HCT116 (cell line): Measurements from ENCODE around the gene TNFRSF17. TPM values are rescaled to one million over a fixed set of nuclear protein-coding genes. Genes with fewer than 3 reads are reported as not detected.

Experiments used
- ATAC-seq: fragments of 200-7000 bp; cut with Tn5 transposase; 2 replicates; pipeline ENCODE4 v1.9.1; 2020; ENCODE audit warnings: mild to moderate bottlenecking, moderate library complexity
- BruUV-seq: library from RNA; stranded (reverse); fragments of 400-500 nt; replicated peaks from 2 replicates; lab custom pipeline; 2021; lab: Mats Ljungman, UMichigan
- CTCF ChIA-PET: fragments of 300-600 bp; sonication (Branson Sonifier 250); formaldehyde crosslinking; loops from one replicate; lab custom pipeline; 2021; ENCODE audit warnings: antibody characterized with exemption; lab: Charles Lee
- POLR2A ChIA-PET: fragments of 300-600, 350-600 bp; sonication (Branson Sonifier 250); formaldehyde crosslinking; loops from one replicate; lab custom pipeline; 2021; ENCODE audit warnings: antibody characterized with exemption; lab: Charles Lee
- RAD21 ChIA-PET, 2 experiments: fragments of 300-600 bp; sonication (Branson Sonifier 250); formaldehyde crosslinking; loops; one replicate each; lab custom pipeline; 2023; ENCODE audit warnings: low total read pairs in 2 of 2; ENCODE audit not compliant: uncharacterized antibody in 2 of 2, unreplicated experiment in 2 of 2, low non-redundant PET in 1 of 2; lab: Charles Lee
- DNase-seq: peaks from one replicate; pipeline ENCODE4 v3.0.0-alpha.2; 2010; ENCODE audit warnings: low read depth, low spot score
- H2AFZ ChIP-seq: fragments of 200-600 bp; shearing (Covaris generic), sonication (generic); 2 replicates; pipeline ENCODE4 v1.6.1; 2017; ENCODE audit warnings: low read depth, mixed run types, mixed read lengths, antibody characterized with exemption, low read length; ENCODE audit not compliant: poor library complexity, severe bottlenecking
- H3K27ac ChIP-seq: 2 replicates; pipeline ENCODE4 v1.5.1; 2012; ENCODE audit warnings: low read depth, low read length
- H3K27me3 ChIP-seq: fragments of 200-600 bp; sonication (generic); 2 replicates; pipeline ENCODE4 v1.6.1; 2016; ENCODE audit warnings: mixed run types, low read length, mixed read lengths; ENCODE audit not compliant: insufficient read depth
- H3K36me3 ChIP-seq, 2 experiments: fragments of 200-500 bp in 1 of 2; fragments of 200-600 bp in 1 of 2; sonication (Bioruptor generic) in 1 of 2; sonication (generic) in 1 of 2; 2 replicates each; pipeline versions ENCODE4 v1.5.1 to v1.6.1; 2014 to 2016; ENCODE audit warnings: low read length in 2 of 2, inconsistent platforms in 1 of 2, mixed read lengths in 1 of 2, mixed run types in 1 of 2; ENCODE audit not compliant: insufficient read depth in 2 of 2, control insufficient read depth in 1 of 2
- H3K4me1 ChIP-seq, 2 experiments: fragments of 200-600 bp in 1 of 2; sonication (generic) in 1 of 2; 2 replicates each; pipeline versions ENCODE4 v1.5.1 to v1.6.1; 2012 to 2017; ENCODE audit warnings: low read length in 2 of 2, inconsistent platforms in 1 of 2, mild to moderate bottlenecking in 1 of 2, mixed read lengths in 1 of 2, mixed run types in 1 of 2, moderate library complexity in 1 of 2; ENCODE audit not compliant: insufficient read depth in 2 of 2, control insufficient read depth in 1 of 2
- H3K4me2 ChIP-seq: fragments of 200-600 bp; sonication (generic); 2 replicates; pipeline ENCODE4 v1.6.1; 2017; ENCODE audit warnings: mixed run types, low read length, mixed read lengths
- H3K4me3 ChIP-seq, 2 experiments: fragments of 200-600 bp in 1 of 2; sonication (generic) in 1 of 2; replicated peaks in 1 of 2; 2 replicates each; pipeline ENCODE4 v1.5.1; 2011 to 2016; ENCODE audit warnings: low read length in 2 of 2, control low read depth in 1 of 2, low read depth in 1 of 2, mild to moderate bottlenecking in 1 of 2, mixed read lengths in 1 of 2, mixed run types in 1 of 2
- H3K79me2 ChIP-seq: fragments of 200-600 bp; sonication (generic); 2 replicates; pipeline ENCODE4 v1.6.1; 2017; ENCODE audit warnings: mild to moderate bottlenecking, mixed run types, low read length, moderate library complexity, mixed read lengths; ENCODE audit not compliant: insufficient read depth
- H3K9ac ChIP-seq: fragments of 200-600 bp; sonication (generic); 2 replicates; pipeline ENCODE4 v1.6.1; 2016; ENCODE audit warnings: low read length, mixed read lengths
- H3K9me2 ChIP-seq: fragments of 200-600 bp; sonication (generic), shearing (Covaris generic); 2 replicates; pipeline ENCODE4 v1.6.1; 2017; ENCODE audit warnings: mixed run types, mild to moderate bottlenecking, moderate library complexity; ENCODE audit not compliant: insufficient read depth
- H3K9me3 ChIP-seq, 2 experiments: fragments of 200-500 bp in 1 of 2; fragments of 200-600 bp in 1 of 2; sonication (Bioruptor generic) in 1 of 2; sonication (generic) in 1 of 2; 2 replicates each; pipeline ENCODE4 v1.6.1; 2014 to 2017; ENCODE audit warnings: low read length in 2 of 2, mixed read lengths in 2 of 2, inconsistent platforms in 1 of 2, low read depth in 1 of 2, mild to moderate bottlenecking in 1 of 2, mixed run types in 1 of 2, moderate library complexity in 1 of 2; ENCODE audit not compliant: control insufficient read depth in 1 of 2, insufficient read depth in 1 of 2
- H4K20me1 ChIP-seq: fragments of 200-600 bp; sonication (generic), shearing (Covaris generic); 2 replicates; pipeline ENCODE4 v1.6.1; 2017; ENCODE audit warnings: mixed run types, mild to moderate bottlenecking, moderate library complexity; ENCODE audit not compliant: insufficient read depth
- ATF3 ChIP-seq: IDR thresholded peaks from 2 replicates; pipeline ENCODE4 v1.6.1; 2012
- CBX3 ChIP-seq: IDR thresholded peaks from 2 replicates; pipeline ENCODE4 v1.6.1; 2012; ENCODE audit warnings: low read depth
- CEBPB ChIP-seq: IDR thresholded peaks from 2 replicates; pipeline ENCODE4 v1.6.1; 2012; ENCODE audit warnings: low read depth
- EGR1 ChIP-seq: IDR thresholded peaks from 2 replicates; pipeline ENCODE4 v1.6.1; 2012; ENCODE audit warnings: low read depth
- EZH2 ChIP-seq: fragments of 200-600 bp; sonication (generic); IDR thresholded peaks from 2 replicates; pipeline ENCODE4 v1.6.1; 2017; ENCODE audit warnings: antibody characterized with exemption, mixed run types
- EZH2phosphoT487 ChIP-seq: fragments of 200-600 bp; IDR thresholded peaks from 2 replicates; pipeline ENCODE4 v1.6.1; 2018; ENCODE audit warnings: antibody characterized with exemption, borderline replicate concordance
- FOSL1 ChIP-seq: IDR thresholded peaks from 2 replicates; pipeline ENCODE4 v1.6.1; 2012; ENCODE audit warnings: low read depth
- POLR2A ChIP-seq: IDR thresholded peaks from 2 replicates; pipeline ENCODE4 v1.7.0; 2011; ENCODE audit warnings: borderline replicate concordance; ENCODE audit not compliant: insufficient read depth, insufficient read length; ENCODE audit errors: extremely low read depth
- POLR2AphosphoS5 ChIP-seq: IDR thresholded peaks from 2 replicates; pipeline ENCODE4 v1.6.1; 2011; ENCODE audit warnings: mild to moderate bottlenecking, low read depth, low read length, moderate library complexity
- RAD21 ChIP-seq: IDR thresholded peaks from 2 replicates; pipeline ENCODE4 v1.6.1; 2012; ENCODE audit warnings: low read depth, mild to moderate bottlenecking
- SIN3A ChIP-seq: IDR thresholded peaks from 2 replicates; pipeline ENCODE4 v1.6.1; 2012; ENCODE audit warnings: low read depth
- SRF ChIP-seq: IDR thresholded peaks from 2 replicates; pipeline ENCODE4 v1.6.1; 2012; ENCODE audit warnings: low read depth
- TCF7L2 ChIP-seq: IDR thresholded peaks from 2 replicates; pipeline ENCODE4 v1.7.0; 2011; ENCODE audit warnings: borderline replicate concordance, inconsistent platforms; ENCODE audit not compliant: insufficient read depth, insufficient read length; ENCODE audit errors: extremely low read depth
- YY1 ChIP-seq: IDR thresholded peaks from 2 replicates; pipeline ENCODE4 v1.6.1; 2011; ENCODE audit warnings: low read length, low read depth, moderate library complexity, mild to moderate bottlenecking; ENCODE audit not compliant: insufficient replicate concordance; ENCODE audit errors: extremely low read depth
- ZFX ChIP-seq: fragments of 450-650 bp; IDR thresholded peaks from 2 replicates; pipeline ENCODE4 v1.6.1; 2017
- ZNF274 ChIP-seq: fragments of 200-500 bp; sonication (Bioruptor generic); IDR thresholded peaks from 2 replicates; pipeline ENCODE4 v1.6.1; 2014; ENCODE audit warnings: mild to moderate bottlenecking, low read depth, low read length, inconsistent platforms
- intact Hi-C: fragments of 100-400 bp; cut with micrococcal nuclease; formaldehyde crosslinking; loops from 2 replicates; pipeline ENCODE4 v1.10.0; 2022
- total RNA-seq: library from RNA; stranded (reverse); gene quantifications from one replicate; pipeline ENCODE4 v1.2.1, GENCODE V29; 2021; ENCODE audit not compliant: unreplicated experiment
- TF ChIP-seq, protein P1 (sequence below): IDR thresholded peaks from 2 replicates; pipeline ENCODE4 v1.6.1; 2012; ENCODE audit warnings: low read depth
- TF ChIP-seq, protein P2 (sequence below): IDR thresholded peaks from 2 replicates; pipeline ENCODE4 v1.6.1; 2011; ENCODE audit warnings: mild to moderate bottlenecking, low read length, moderate library complexity; ENCODE audit not compliant: insufficient replicate concordance; ENCODE audit errors: extremely low read depth
- TF ChIP-seq, protein P3 (sequence below): IDR thresholded peaks from 2 replicates; pipeline ENCODE4 v1.6.1; 2012

TNFRSF17 gene
- total RNA-seq, 1 experiment from 2014 or later: not detected

DNA sequence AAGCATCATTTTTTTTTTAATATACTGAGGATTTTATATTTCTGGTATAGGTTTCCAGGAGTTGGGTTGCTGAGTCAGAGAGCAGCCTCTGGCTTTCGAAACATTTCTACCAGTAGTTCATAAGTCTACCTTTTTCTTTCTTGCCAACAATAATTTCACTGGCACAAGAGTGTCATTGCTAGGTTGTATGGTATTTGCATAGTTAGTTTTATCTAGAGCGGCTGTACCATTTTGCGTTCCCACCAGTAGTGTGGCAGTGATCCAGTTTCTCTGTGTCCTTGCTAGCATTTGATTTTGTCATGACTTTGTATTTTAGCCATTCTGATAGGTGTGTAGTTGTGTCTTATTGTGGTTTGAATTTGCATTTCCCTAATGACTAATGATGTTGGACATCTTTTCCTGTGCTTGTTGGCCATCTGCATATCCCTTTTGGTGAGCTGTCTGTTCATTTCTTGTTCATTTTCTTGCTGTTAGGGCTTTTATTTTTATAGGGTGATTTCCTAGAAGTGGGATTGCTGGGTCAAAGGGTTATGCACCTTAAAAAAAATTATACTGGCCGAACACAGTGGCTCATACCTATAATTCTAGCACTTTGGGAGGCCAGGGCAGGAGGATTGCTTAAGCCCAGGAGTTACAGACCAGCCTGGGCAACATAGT lies 51.4 kb downstream of the TNFRSF17 start:
- H3K79me2 ChIP-seq: no peaks in the 10 kb centered on the region
- ChIA-PET CTCF (no interaction called here), POLR2A (no interaction called here), RAD21 (no interaction called here)
- no peak overlapping the region for H2AFZ ChIP-seq
- intact Hi-C loops: no loop called here
- ATAC-seq: no peak
- H3K27me3 ChIP-seq: no peaks in the 10 kb centered on the region
- TF ChIP-seq FOSL1 (no peak), SIN3A (no peak), POLR2A (no peak), POLR2AphosphoS5 (no peak), ATF3 (no peak), EZH2phosphoT487 (no peak), SRF (no peak), ZNF274 (no peak), RAD21 (no peak), EZH2 (no peak), CBX3 (no peak), CEBPB (no peak), YY1 (no peak), ZFX (no peak), EGR1 (no peak), TCF7L2 (no peak)
- TF ChIP-seq, protein P1, sequence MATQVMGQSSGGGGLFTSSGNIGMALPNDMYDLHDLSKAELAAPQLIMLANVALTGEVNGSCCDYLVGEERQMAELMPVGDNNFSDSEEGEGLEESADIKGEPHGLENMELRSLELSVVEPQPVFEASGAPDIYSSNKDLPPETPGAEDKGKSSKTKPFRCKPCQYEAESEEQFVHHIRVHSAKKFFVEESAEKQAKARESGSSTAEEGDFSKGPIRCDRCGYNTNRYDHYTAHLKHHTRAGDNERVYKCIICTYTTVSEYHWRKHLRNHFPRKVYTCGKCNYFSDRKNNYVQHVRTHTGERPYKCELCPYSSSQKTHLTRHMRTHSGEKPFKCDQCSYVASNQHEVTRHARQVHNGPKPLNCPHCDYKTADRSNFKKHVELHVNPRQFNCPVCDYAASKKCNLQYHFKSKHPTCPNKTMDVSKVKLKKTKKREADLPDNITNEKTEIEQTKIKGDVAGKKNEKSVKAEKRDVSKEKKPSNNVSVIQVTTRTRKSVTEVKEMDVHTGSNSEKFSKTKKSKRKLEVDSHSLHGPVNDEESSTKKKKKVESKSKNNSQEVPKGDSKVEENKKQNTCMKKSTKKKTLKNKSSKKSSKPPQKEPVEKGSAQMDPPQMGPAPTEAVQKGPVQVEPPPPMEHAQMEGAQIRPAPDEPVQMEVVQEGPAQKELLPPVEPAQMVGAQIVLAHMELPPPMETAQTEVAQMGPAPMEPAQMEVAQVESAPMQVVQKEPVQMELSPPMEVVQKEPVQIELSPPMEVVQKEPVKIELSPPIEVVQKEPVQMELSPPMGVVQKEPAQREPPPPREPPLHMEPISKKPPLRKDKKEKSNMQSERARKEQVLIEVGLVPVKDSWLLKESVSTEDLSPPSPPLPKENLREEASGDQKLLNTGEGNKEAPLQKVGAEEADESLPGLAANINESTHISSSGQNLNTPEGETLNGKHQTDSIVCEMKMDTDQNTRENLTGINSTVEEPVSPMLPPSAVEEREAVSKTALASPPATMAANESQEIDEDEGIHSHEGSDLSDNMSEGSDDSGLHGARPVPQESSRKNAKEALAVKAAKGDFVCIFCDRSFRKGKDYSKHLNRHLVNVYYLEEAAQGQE: no peak
- TF ChIP-seq, protein P2, sequence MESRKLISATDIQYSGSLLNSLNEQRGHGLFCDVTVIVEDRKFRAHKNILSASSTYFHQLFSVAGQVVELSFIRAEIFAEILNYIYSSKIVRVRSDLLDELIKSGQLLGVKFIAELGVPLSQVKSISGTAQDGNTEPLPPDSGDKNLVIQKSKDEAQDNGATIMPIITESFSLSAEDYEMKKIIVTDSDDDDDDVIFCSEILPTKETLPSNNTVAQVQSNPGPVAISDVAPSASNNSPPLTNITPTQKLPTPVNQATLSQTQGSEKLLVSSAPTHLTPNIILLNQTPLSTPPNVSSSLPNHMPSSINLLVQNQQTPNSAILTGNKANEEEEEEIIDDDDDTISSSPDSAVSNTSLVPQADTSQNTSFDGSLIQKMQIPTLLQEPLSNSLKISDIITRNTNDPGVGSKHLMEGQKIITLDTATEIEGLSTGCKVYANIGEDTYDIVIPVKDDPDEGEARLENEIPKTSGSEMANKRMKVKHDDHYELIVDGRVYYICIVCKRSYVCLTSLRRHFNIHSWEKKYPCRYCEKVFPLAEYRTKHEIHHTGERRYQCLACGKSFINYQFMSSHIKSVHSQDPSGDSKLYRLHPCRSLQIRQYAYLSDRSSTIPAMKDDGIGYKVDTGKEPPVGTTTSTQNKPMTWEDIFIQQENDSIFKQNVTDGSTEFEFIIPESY: no peak
- TF ChIP-seq, protein P3, sequence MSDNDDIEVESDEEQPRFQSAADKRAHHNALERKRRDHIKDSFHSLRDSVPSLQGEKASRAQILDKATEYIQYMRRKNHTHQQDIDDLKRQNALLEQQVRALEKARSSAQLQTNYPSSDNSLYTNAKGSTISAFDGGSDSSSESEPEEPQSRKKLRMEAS: no peak
- no TSS peak for BruUV-seq
- DNase-seq: no peak
- no peaks in the 10 kb centered on the region for H3K4me1 ChIP-seq
- H3K9ac ChIP-seq: no peak overlapping the region
- H4K20me1 ChIP-seq: no peaks in the 10 kb centered on the region
- H3K9me3 ChIP-seq: no peaks in the 10 kb centered on the region
- H3K4me3 ChIP-seq: no peak overlapping the region
- H3K36me3 ChIP-seq: no peaks in the 10 kb centered on the region
- no peak overlapping the region for H3K4me2 ChIP-seq
- no peaks in the 10 kb centered on the region for H3K9me2 ChIP-seq
- no peak overlapping the region for H3K27ac ChIP-seq
